Smooth muscle cell (in vitro differentiated cells): Measurements from ENCODE around the gene ABR. TPM values are rescaled to one million over a fixed set of nuclear protein-coding genes. Genes with fewer than 3 reads are reported as not detected.
A peak's percentile ranks its signal among the peaks of the same experiment; 100 is the strongest.

Source experiments
- DNase-seq: peaks from one replicate; lab custom pipeline; 2025; ENCODE audit not compliant: unreplicated experiment; lab: John Stamatoyannopoulos, UW
- H2AFZ ChIP-seq: fragments of 200-600 bp; sonication (generic); 2 replicates; pipeline ENCODE4 v1.6.0; 2016; ENCODE audit warnings: antibody characterized with exemption, low read depth, mild to moderate bottlenecking
- H3F3A ChIP-seq: fragments of 200-600 bp; sonication (generic); 2 replicates; pipeline ENCODE4 v1.6.0; 2017; ENCODE audit warnings: antibody characterized with exemption, low read depth
- H3K27ac ChIP-seq: fragments of 200-600 bp; sonication (generic); 2 replicates; pipeline ENCODE4 v1.5.1; 2016; ENCODE audit warnings: low read depth, mild to moderate bottlenecking
- H3K27me3 ChIP-seq: fragments of 200-600 bp; sonication (generic); 2 replicates; pipeline ENCODE4 v1.6.1; 2016; ENCODE audit warnings: low read depth, mild to moderate bottlenecking
- H3K36me3 ChIP-seq: fragments of 200-600 bp; sonication (generic); 2 replicates; pipeline ENCODE4 v1.5.1; 2016; ENCODE audit warnings: low read depth
- H3K4me1 ChIP-seq: fragments of 200-600 bp; sonication (generic); 2 replicates; pipeline ENCODE4 v1.5.1; 2016; ENCODE audit warnings: low read depth
- H3K4me2 ChIP-seq: fragments of 200-600 bp; sonication (generic); 2 replicates; pipeline ENCODE4 v1.6.0; 2016; ENCODE audit warnings: mild to moderate bottlenecking
- H3K4me3 ChIP-seq: fragments of 200-600 bp; sonication (generic); 2 replicates; pipeline ENCODE4 v1.5.1; 2016; ENCODE audit warnings: mild to moderate bottlenecking
- H3K79me2 ChIP-seq: fragments of 200-600 bp; sonication (generic); 2 replicates; pipeline ENCODE4 v1.6.0; 2016; ENCODE audit warnings: low read depth, mild to moderate bottlenecking
- H3K9ac ChIP-seq: fragments of 200-600 bp; sonication (generic); 2 replicates; pipeline ENCODE4 v1.6.0; 2016; ENCODE audit warnings: low read depth
- H3K9me3 ChIP-seq: fragments of 200-600 bp; sonication (generic); replicated peaks from 2 replicates; pipeline ENCODE4 v1.5.1; 2016; ENCODE audit warnings: low read depth
- H4K20me1 ChIP-seq: fragments of 200-600 bp; sonication (generic); 2 replicates; pipeline ENCODE4 v1.6.0; 2016; ENCODE audit warnings: low read depth
- CTCF ChIP-seq: fragments of 200-600 bp; sonication (generic); IDR thresholded peaks from 2 replicates; pipeline ENCODE4 v1.5.1; 2017; ENCODE audit warnings: borderline replicate concordance, mild to moderate bottlenecking, antibody characterized with exemption; ENCODE audit not compliant: insufficient read depth, poor library complexity, severe bottlenecking
- WGBS: methylation state at CpG from one replicate; pipeline ENCODE4 v1.1.7; 2016; ENCODE audit warnings: low lambda C conversion rate; 5-methylcytosine and 5-hydroxymethylcytosine counted together
- polyA plus RNA-seq: library from polyadenylated mRNA; unstranded; fragments of >200 nt; fragmentation: Nextera tagmentation; extraction: Ambion mirVana; gene quantifications from 2 replicates; pipeline ENCODE4 v1.2.1, GENCODE V29; 2016
- total RNA-seq: library from RNA; depleted of rRNA; stranded (reverse); fragments of >200 nt; gene quantifications from 2 replicates; pipeline ENCODE4 v1.2.3, GENCODE V29; 2014

ABR gene
- total and polyA plus RNA-seq, 2 experiments from 2014 or later, result 16.1 to 29.1 TPM

GRCh38 chr17:1109606-1110540 lies 69.9 kb downstream of the ABR start:
- WGBS, result 70% methylated on average over 11 of the region's 34 CpGs
- H3K4me3 ChIP-seq, result peak overlapping the region; percentile 63
- H3K9ac ChIP-seq, result peak overlapping the region; percentile 82
- TF ChIP-seq CTCF, result no peak
- no peaks in the 10 kb centered on the region for H3K9me3 ChIP-seq
- peaks cover 17% of the 10 kb centered on the region for H3K4me1 ChIP-seq
- peak; percentile 54 for DNase-seq
- peaks cover 7% of the 10 kb centered on the region for H3F3A ChIP-seq
- H3K4me2 ChIP-seq, result peak overlapping the region; percentile 88
- H4K20me1 ChIP-seq, result peaks cover 20% of the 10 kb centered on the region
- no peaks in the 10 kb centered on the region for H3K27me3 ChIP-seq
- H3K27ac ChIP-seq, result peak overlapping the region; percentile 73
- H3K36me3 ChIP-seq, result no peaks in the 10 kb centered on the region
- H3K79me2 ChIP-seq, result no peaks in the 10 kb centered on the region
- H2AFZ ChIP-seq, result peak overlapping the region; percentile 66

GRCh38 chr17:1108765-1109605 lies 70.8 kb downstream of the ABR start:
- no peak for TF ChIP-seq CTCF
- DNase-seq, result peak; percentile 54
- H3K27ac ChIP-seq, result peak overlapping the region; percentile 47

GRCh38 chr17:1108478-1108764 lies 71.4 kb downstream of the ABR start:
- H3K4me1 ChIP-seq, result peaks cover 17% of the 10 kb centered on the region
- WGBS, result 5% methylated on average over 11 of the region's 16 CpGs
- H3K9ac ChIP-seq, result peak overlapping the region; percentile 82
- peak overlapping the region; percentile 88 for H3K4me2 ChIP-seq
- H4K20me1 ChIP-seq, result peaks cover 34% of the 10 kb centered on the region
- no peaks in the 10 kb centered on the region for H3K27me3 ChIP-seq
- H2AFZ ChIP-seq, result no peak overlapping the region
- no peak overlapping the region for H3K27ac ChIP-seq
- peak overlapping the region; percentile 63 for H3K4me3 ChIP-seq
- no peak for TF ChIP-seq CTCF
- no peaks in the 10 kb centered on the region for H3K36me3 ChIP-seq
- no peak for DNase-seq
- no peaks in the 10 kb centered on the region for H3K9me3 ChIP-seq
- H3F3A ChIP-seq, result peaks cover 7% of the 10 kb centered on the region
- no peaks in the 10 kb centered on the region for H3K79me2 ChIP-seq

More at GRCh38 chr17:1108765-1109605, 70.8 kb downstream of the ABR start:
- no peaks in the 10 kb centered on the region for H3K79me2 ChIP-seq
- H3K27me3 ChIP-seq, result no peaks in the 10 kb centered on the region
- H3K4me2 ChIP-seq, result peak overlapping the region; percentile 88
- H3K9ac ChIP-seq, result peak overlapping the region; percentile 82
- H4K20me1 ChIP-seq, result peaks cover 28% of the 10 kb centered on the region
- peaks cover 7% of the 10 kb centered on the region for H3F3A ChIP-seq
- peaks cover 17% of the 10 kb centered on the region for H3K4me1 ChIP-seq
- no peaks in the 10 kb centered on the region for H3K36me3 ChIP-seq
- no peaks in the 10 kb centered on the region for H3K9me3 ChIP-seq
- H3K4me3 ChIP-seq, result peak overlapping the region; percentile 63
- 2% methylated on average over 30 of the region's 103 CpGs for WGBS
- peak overlapping the region; percentile 66 for H2AFZ ChIP-seq
